SK-N-SH treated with all-trans-retinoic acid at 6 μM for 48 hours (cell line): ENCODE data around the gene LRRC7.

ENCODE experiments used
- CSDC2 ChIP-seq: fragments of 250-450 bp; sonication (Bioruptor Pico); IDR thresholded peaks from 2 replicates; pipeline ENCODE4 v1.5.0; 2020; ENCODE audit warnings: mild to moderate bottlenecking, moderate library complexity
- ISL1 ChIP-seq: fragments of 250-450 bp; sonication (Bioruptor Pico); IDR thresholded peaks from 2 replicates; pipeline ENCODE4 v2.1.2; 2022; ENCODE audit warnings: mild to moderate bottlenecking, moderate library complexity
- OSR1 ChIP-seq: fragments of 250-450 bp; sonication (Bioruptor Pico); IDR thresholded peaks from 2 replicates; pipeline ENCODE4 v1.8.0; 2022; ENCODE audit warnings: moderate library complexity, mild to moderate bottlenecking, inconsistent platforms
- POU6F1 ChIP-seq: fragments of 250-450 bp; sonication (Bioruptor Pico); IDR thresholded peaks from 2 replicates; pipeline ENCODE4 v1.8.0; 2021; ENCODE audit warnings: low read depth, mild to moderate bottlenecking, moderate library complexity, borderline replicate concordance
- SNAI2 ChIP-seq: fragments of 250-450 bp; sonication (Bioruptor Pico); IDR thresholded peaks from 2 replicates; pipeline ENCODE4 v1.5.0; 2020; ENCODE audit warnings: mild to moderate bottlenecking, moderate library complexity
- TOX ChIP-seq: fragments of 250-450 bp; sonication (Bioruptor Pico); IDR thresholded peaks from 2 replicates; pipeline ENCODE4 v1.8.0; 2021; ENCODE audit warnings: mild to moderate bottlenecking, moderate library complexity, borderline replicate concordance

GRCh38 chr1:69992594-69992993, 424.9 kb downstream of the LRRC7 start:
- no peak for TF ChIP-seq SNAI2
- TF ChIP-seq POU6F1, result no peak
- TF ChIP-seq ISL1 (CRISPR knock-in tag), result no peak
- TF ChIP-seq TOX (CRISPR knock-in tag), result no peak
- no peak for TF ChIP-seq CSDC2 (CRISPR knock-in tag)
- no peak for TF ChIP-seq OSR1 (CRISPR knock-in tag)
